Left forelimb (tissue), 1 donor: ENCODE data around the gene PDIA4.
A peak's percentile ranks its signal among the peaks of the same experiment; 100 is the strongest.
"Not testable (repeated sequence)": the region's sequence is repeated elsewhere in the genome, so short reads cannot be mapped to it uniquely, and the experiment has no call there.

Experiments
- DNase-seq: peaks from one replicate; pipeline ENCODE4 v3.0.0-alpha.2; 2018; ENCODE audit warnings: low spot score

The PDIA4 gene

GRCh38 chr7:149003560-149004305 lies 24.6 kb downstream of the PDIA4 start:
- no peak for DNase-seq

- DNase-seq: no peak
Measured at GRCh38 chr7:149003018-149003417, 25.3 kb downstream of the PDIA4 start.

- no peak for DNase-seq
Measured at GRCh38 chr7:149002604-149003003, 25.7 kb downstream of the PDIA4 start.

- no peak for DNase-seq
Measured at GRCh38 chr7:149001427-149002068, 26.8 kb downstream of the PDIA4 start.

- no peak for DNase-seq
Measured at GRCh38 chr7:149000961-149001360, 27.3 kb downstream of the PDIA4 start.

- DNase-seq: no peak
Measured at GRCh38 chr7:148999192-148999591, 29.1 kb downstream of the PDIA4 start.

GRCh38 chr7:148997497-148997896 lies 30.8 kb downstream of the PDIA4 start:
- DNase-seq: no peak

- no peak for DNase-seq
Measured at GRCh38 chr7:148994576-148994975, 33.7 kb downstream of the PDIA4 start.

GRCh38 chr7:148993193-148993592 lies 35.1 kb downstream of the PDIA4 start:
- DNase-seq: no peak

- no peak for DNase-seq
Measured at GRCh38 chr7:148991536-148991935, 36.8 kb downstream of the PDIA4 start.

- no peak for DNase-seq
Measured at GRCh38 chr7:148987751-148988512, 40.4 kb downstream of the PDIA4 start.

GRCh38 chr7:148987010-148987750 lies 41.1 kb downstream of the PDIA4 start:
- DNase-seq: peak; percentile 87

- no peak for DNase-seq
Measured at GRCh38 chr7:148986742-148987009, 41.6 kb downstream of the PDIA4 start.

GRCh38 chr7:148983200-148984146 lies 44.8 kb downstream of the PDIA4 start:
- no peak for DNase-seq

- DNase-seq: no peak
Measured at GRCh38 chr7:148982654-148983199, 45.6 kb downstream of the PDIA4 start.

- no peak for DNase-seq
Measured at GRCh38 chr7:148979827-148980226, 48.5 kb downstream of the PDIA4 start.

- not testable (repeated sequence) for DNase-seq
Measured at GRCh38 chr7:148979072-148979471, 49.2 kb downstream of the PDIA4 start.

GRCh38 chr7:148978091-148978490 lies 50.2 kb downstream of the PDIA4 start:
- no peak for DNase-seq

- no peak for DNase-seq
Measured at GRCh38 chr7:148975896-148976295, 52.4 kb downstream of the PDIA4 start.

GRCh38 chr7:148973256-148973655 lies 55.0 kb downstream of the PDIA4 start:
- no peak for DNase-seq

- no peak for DNase-seq
Measured at GRCh38 chr7:148972375-148972774, 55.9 kb downstream of the PDIA4 start.
